Measurements from ENCODE around the gene MTMR2. TPM values are rescaled to one million over a fixed set of nuclear protein-coding genes. Genes with fewer than 3 reads are reported as not detected.

The MTMR2 gene
- total and polyA plus RNA-seq, 10 of the 15 experiments (the other 5 are each of a cell fraction or from before 2014, with no cell fraction given): 7.6 to 46.6 (median 22.5) TPM

- no peak for TF ChIP-seq BCLAF1 (IDR thresholded peaks at IDR 0.05)
- TF ChIP-seq MEF2A (IDR thresholded peaks at IDR 0.05; ENCODE audit: insufficient read depth, low read depth, low read length): peak; percentile 52; the same call in 1 of the 2 replicates
- TF ChIP-seq FOXK2 (IDR thresholded peaks at IDR 0.05): no peak
- no peak for TF ChIP-seq PAX8 (IDR thresholded peaks at IDR 0.05)
- no peak for TF ChIP-seq SREBF2 (IDR thresholded peaks at IDR 0.05; ENCODE audit: low read length)
- TF ChIP-seq NRF1 (conservative IDR thresholded peaks at IDR 0.05; ENCODE audit: low read depth, low read length): no peak
- no peak for TF ChIP-seq ATF3 (IDR thresholded peaks at IDR 0.05; ENCODE audit: borderline replicate concordance, extremely low read depth, low read depth, low read length)
- peak; percentile 77 for TF ChIP-seq ZBTB40 (IDR thresholded peaks at IDR 0.05; ENCODE audit: borderline replicate concordance)
- TF ChIP-seq HDAC6 (IDR thresholded peaks at IDR 0.05; ENCODE audit: unreplicated experiment): no peak
- TF ChIP-seq ATF7 (IDR thresholded peaks at IDR 0.05; ENCODE audit: low read depth): no peak
- TF ChIP-seq NKRF (conservative IDR thresholded peaks at IDR 0.05): peak; percentile 68; the same call in 1 of the 2 replicates
- TF ChIP-seq MYC (IDR thresholded peaks at IDR 0.05; ENCODE audit: insufficient read depth, insufficient read length, insufficient replicate concordance, low read length, severe bottlenecking): no peak
- peak; percentile 11; the same call in 1 of the 2 replicates for TF ChIP-seq JUND (IDR thresholded peaks at IDR 0.05; ENCODE audit: low read depth, low read length)
- no peak for TF ChIP-seq EZH2 (IDR thresholded peaks at IDR 0.05; ENCODE audit: borderline replicate concordance, control insufficient read depth, low read depth, low read length)
- TF ChIP-seq CTCF (IDR thresholded peaks at IDR 0.05 in 2 of 3, conservative IDR thresholded peaks at IDR 0.05 in 1 of 3; ENCODE audit: control insufficient read depth in 2 of 3, extremely low read depth in 1 of 3, insufficient read depth in 1 of 3, low read depth in 3 of 3, low read length in 3 of 3): no peak
- peak; percentile 72; the same call in 1 of the 2 replicates for TF ChIP-seq RB1 (IDR thresholded peaks at IDR 0.05; ENCODE audit: borderline replicate concordance)
- TF ChIP-seq ETV6 (conservative IDR thresholded peaks at IDR 0.05 in 1 of 2, IDR thresholded peaks at IDR 0.05 in 1 of 2; ENCODE audit: borderline replicate concordance in 1 of 2, low read depth in 1 of 2): peak in 1 of 2 experiments; percentile 42; a peak in 1 of 4 replicates
Measured at GRCh38 chr11:95789506-95790122, 134.3 kb downstream of the MTMR2 start, which contains the start of gene FAM76B (continued).
